Fibroblast of pulmonary artery (primary cell): Measurements from ENCODE around the gene STIP1.

ENCODE experiments used
- DNase-seq: peaks from one replicate; pipeline ENCODE4 v3.0.0-alpha.2; 2010; ENCODE audit warnings: low read depth
- H3K4me3 ChIP-seq: replicated peaks from 2 replicates; pipeline ENCODE4 v1.5.1; 2011; ENCODE audit warnings: low read depth, mild to moderate bottlenecking, control low read depth, low read length, moderate library complexity
- TF ChIP-seq, protein P1 (sequence below): IDR thresholded peaks from 2 replicates; pipeline ENCODE4 v1.5.1; 2011; ENCODE audit warnings: mild to moderate bottlenecking, control low read depth, low read length, inconsistent platforms; ENCODE audit errors: missing control alignments

STIP1 gene

GRCh38 chr11:64144587-64145472, 41.1 kb upstream of the STIP1 start:
- TF ChIP-seq, protein P1, sequence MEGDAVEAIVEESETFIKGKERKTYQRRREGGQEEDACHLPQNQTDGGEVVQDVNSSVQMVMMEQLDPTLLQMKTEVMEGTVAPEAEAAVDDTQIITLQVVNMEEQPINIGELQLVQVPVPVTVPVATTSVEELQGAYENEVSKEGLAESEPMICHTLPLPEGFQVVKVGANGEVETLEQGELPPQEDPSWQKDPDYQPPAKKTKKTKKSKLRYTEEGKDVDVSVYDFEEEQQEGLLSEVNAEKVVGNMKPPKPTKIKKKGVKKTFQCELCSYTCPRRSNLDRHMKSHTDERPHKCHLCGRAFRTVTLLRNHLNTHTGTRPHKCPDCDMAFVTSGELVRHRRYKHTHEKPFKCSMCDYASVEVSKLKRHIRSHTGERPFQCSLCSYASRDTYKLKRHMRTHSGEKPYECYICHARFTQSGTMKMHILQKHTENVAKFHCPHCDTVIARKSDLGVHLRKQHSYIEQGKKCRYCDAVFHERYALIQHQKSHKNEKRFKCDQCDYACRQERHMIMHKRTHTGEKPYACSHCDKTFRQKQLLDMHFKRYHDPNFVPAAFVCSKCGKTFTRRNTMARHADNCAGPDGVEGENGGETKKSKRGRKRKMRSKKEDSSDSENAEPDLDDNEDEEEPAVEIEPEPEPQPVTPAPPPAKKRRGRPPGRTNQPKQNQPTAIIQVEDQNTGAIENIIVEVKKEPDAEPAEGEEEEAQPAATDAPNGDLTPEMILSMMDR: no peak
- no peak for DNase-seq
- no peak overlapping the region for H3K4me3 ChIP-seq

DNA sequence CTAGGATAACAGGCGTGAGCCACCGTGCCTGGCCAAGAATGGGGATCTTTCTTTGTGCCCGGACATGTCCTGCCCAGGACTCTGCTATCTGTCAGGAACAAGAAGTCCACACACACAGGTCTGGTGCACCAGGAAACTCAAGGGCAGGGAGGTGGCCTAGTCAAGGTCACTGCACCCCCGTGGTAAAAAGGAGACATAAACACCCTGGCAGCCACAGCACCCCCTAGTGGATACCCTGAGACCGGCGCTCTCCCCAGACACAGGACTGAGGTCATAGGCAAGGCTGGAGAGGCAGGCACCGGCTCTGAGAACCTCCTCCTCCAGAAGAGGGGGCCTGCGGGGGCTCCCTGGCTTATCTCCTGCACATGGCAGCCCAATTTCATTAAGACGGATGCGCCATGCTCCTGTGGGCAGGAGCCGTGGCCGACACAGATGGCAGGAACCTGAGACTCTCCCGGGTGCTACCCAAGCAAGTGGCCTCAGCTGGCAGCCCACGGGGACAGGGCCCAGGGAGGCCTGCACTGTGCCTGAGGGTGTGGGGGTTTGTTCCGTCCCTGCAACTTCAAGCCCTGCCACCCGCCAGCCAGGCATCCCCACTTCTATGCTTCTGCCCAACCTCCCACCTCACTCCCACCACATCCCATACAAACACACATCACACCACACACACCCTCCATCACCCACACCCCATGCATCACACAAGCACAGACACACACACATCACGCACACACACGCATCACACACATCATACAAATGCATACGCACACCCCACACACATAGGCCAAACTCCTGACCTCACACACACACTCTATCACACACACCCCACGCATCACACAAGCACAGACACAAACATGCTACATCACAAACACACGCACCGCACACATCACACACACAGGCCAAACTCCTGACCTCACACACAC, 39.7 kb upstream of the STIP1 start:
- no peak overlapping the region for H3K4me3 ChIP-seq
- TF ChIP-seq, protein P1: peak; percentile 73
- DNase-seq: peak; percentile 51

- DNase-seq: peak; percentile 76
- peak overlapping the region; percentile 8 for H3K4me3 ChIP-seq
- TF ChIP-seq, protein P1: peak; percentile 87
These were observed 37.6 kb upstream of the STIP1 start for GRCh38 chr11:64148226-64148916.

DNA sequence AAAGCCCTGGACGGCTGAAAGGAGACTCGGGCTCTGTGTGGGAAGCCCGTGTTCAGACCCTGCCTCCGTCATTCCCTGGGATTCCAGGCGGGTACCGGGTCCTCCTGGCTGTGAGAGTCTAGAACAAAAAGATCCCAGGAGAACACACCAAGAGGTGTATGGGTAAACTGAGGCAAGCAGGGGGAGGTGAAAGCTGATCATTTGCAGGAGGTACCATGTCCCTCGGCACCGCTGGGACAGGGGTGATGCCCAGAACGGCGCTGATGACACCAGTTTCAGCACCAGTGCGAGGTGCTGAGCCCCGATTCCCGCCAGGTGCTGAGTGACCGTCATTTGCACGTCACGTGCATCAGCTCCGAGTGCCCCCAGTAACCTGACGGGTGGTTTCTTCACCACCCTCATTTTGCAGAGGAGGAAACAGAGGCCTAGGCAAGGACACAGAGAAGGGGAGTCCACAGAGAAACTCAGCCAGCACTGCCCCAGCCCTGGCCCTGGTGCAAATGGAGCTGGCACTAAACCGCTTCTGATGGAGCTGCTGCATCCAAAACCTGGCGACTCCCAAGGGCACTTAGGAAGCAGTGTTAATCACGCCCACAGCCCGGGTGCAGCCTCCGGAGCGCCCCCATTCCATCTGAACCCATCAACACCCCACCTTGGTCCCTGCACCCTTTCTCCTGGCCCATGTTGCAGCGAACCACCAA, 36.9 kb upstream of the STIP1 start:
- DNase-seq: no peak
- TF ChIP-seq, protein P1: no peak
- no peak overlapping the region for H3K4me3 ChIP-seq

DNA sequence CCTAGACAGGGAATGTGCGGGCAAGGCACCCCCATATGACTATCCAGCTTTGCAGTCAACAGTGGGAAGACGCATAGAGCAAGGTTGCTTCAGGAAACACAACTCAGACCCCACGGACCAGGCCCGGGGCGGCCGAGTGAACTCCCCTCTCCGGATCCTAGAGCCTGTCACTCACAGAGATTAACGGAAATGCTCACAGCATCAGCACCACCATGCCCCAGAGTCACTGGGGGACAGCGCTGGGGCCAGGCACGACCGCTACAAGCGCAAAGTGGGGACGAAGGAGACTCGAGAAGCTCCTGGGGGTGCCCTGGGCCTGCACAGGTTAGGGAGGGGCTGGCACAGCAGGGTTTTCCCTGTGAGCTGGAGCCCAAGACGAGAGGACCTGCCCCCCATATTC, 35.9 kb upstream of the STIP1 start:
- no peak overlapping the region for H3K4me3 ChIP-seq
- TF ChIP-seq, protein P1: no peak

More for the DNA sequence above, 35.9 kb upstream of the STIP1 start:
- no peak for DNase-seq
